ENCODE results near the gene TSSK2. TPM values are rescaled to one million over a fixed set of nuclear protein-coding genes. Genes with fewer than 3 reads are reported as not detected.

TSSK2 gene
- polyA plus RNA-seq, 1 experiment = not detected

DNA sequence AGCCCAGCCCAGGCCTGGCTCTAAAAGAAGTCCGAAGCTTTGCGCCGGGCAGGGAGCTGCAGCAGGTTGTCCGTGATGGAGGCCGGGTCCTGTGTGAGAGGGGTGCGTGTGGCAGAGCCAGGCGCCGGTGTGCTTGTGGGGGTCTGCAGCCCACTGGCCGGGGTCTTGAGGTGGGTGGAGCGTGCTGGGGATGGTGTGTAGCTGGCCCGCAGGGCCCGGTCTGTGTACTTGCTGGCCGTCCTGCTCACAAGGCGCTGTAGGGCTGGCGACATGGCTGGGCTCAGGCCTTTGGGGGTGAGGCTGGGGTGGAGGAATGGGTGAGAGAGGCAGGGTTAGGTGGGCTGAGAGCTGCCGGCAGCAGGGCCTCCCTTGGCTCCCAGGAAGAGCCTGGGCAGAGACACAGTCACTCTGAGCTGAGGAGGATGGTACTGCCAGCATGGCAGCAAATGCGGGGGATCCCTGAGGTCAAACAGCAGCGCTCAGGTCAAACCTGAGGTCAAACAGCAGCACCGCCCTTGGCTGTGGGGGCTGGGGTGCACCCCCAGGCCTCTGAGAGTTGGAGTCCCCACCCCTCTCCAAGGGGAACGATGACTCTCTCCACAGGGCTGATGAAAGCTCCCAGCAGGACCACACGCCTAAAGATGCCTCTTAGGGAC is 3.2 kb downstream of the TSSK2 start:
- POLR2A ChIA-PET = interaction anchor here (0.9 kb wide), 1 partner anchor 10 kb away, joined by 4 read pairs; the partner anchor contains the start of gene ESS2
- Histone ChIP-seq H3K9me3 (ENCODE audit: control insufficient read depth, insufficient read depth, low read length) (no peaks in the 10 kb centered on the region; the same call in 1 of the 2 replicates), H3K27me3 (ENCODE audit: control insufficient read depth, insufficient read depth, low read length) (no peaks in the 10 kb centered on the region), H3K4me3 (ENCODE audit: low read depth, low read length) (no peak overlapping the region), H3K27ac (ENCODE audit: low read depth, low read length) (no peak overlapping the region)
- DNase-seq (ENCODE audit: low read depth, low spot score) = no peak
- CTCF ChIA-PET = interaction anchor here (0.7 kb wide), 1 partner anchor 11 kb away, joined by 3 read pairs; the partner anchor contains the start of gene ESS2
- TF ChIP-seq, protein P1, sequence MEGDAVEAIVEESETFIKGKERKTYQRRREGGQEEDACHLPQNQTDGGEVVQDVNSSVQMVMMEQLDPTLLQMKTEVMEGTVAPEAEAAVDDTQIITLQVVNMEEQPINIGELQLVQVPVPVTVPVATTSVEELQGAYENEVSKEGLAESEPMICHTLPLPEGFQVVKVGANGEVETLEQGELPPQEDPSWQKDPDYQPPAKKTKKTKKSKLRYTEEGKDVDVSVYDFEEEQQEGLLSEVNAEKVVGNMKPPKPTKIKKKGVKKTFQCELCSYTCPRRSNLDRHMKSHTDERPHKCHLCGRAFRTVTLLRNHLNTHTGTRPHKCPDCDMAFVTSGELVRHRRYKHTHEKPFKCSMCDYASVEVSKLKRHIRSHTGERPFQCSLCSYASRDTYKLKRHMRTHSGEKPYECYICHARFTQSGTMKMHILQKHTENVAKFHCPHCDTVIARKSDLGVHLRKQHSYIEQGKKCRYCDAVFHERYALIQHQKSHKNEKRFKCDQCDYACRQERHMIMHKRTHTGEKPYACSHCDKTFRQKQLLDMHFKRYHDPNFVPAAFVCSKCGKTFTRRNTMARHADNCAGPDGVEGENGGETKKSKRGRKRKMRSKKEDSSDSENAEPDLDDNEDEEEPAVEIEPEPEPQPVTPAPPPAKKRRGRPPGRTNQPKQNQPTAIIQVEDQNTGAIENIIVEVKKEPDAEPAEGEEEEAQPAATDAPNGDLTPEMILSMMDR (IDR thresholded peaks at IDR 0.05; ENCODE audit: low read depth, low read length) = no peak

DNA sequence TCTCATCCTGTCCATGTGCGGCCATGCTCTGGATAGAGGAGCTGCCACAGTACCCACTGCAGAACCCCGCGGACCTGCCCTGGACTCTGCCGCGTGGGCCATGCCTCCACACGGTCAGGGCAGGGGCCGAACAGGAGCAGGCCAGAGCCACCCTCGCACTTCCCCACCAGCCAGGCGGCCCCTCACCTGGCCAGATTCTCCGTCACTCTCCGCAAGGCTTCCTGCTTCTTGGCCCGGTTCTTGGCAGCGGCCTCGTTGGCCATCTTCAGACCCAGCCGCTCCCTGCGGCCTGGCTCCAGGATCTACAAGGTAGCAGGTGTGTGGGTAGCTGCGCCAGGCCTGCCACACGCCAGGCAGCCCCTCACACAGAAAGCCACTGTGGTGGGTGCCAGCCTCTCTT is 3.8 kb downstream of the TSSK2 start:
- POLR2A ChIA-PET = interaction anchor here (0.9 kb wide), 1 partner anchor 10 kb away, joined by 4 read pairs; the partner anchor contains the start of gene ESS2
- TF ChIP-seq, protein P1 (IDR thresholded peaks at IDR 0.05; ENCODE audit: low read depth, low read length) = no peak
- no peak for DNase-seq (ENCODE audit: low read depth, low spot score)

DNA sequence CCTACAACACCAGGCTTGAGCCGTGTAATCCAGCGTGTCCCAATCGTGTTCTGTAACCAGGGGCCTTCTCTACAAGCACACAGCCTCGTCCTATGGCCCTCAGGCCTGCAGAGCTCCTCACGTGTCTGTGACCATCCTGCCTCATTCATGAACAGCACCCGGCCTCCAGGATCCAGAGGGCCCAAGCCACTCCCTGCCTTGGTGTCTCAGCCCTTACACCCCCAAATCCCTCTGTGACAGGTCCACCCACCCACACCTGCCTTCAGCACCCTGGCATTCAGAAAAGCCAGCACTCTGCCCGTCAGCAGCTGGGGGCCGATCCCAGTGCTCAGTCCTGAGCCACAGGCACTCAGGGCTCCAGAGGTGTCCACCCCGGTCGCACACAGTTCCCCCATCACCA is 5.8 kb downstream of the TSSK2 start:
- Histone ChIP-seq H3K27me3 (ENCODE audit: control insufficient read depth, insufficient read depth, low read length) (no peaks in the 10 kb centered on the region), H3K4me3 (ENCODE audit: low read depth, low read length) (no peak overlapping the region), H3K27ac (ENCODE audit: low read depth, low read length) (no peak overlapping the region), H3K9me3 (ENCODE audit: control insufficient read depth, insufficient read depth, low read length) (no peaks in the 10 kb centered on the region; the same call in 1 of the 2 replicates)
- CTCF ChIA-PET = no interaction called here
- TF ChIP-seq, protein P1 (IDR thresholded peaks at IDR 0.05; ENCODE audit: low read depth, low read length) = no peak
- no peak for DNase-seq (ENCODE audit: low read depth, low spot score)
- POLR2A ChIA-PET = no interaction called here

More for the DNA sequence above, 3.8 kb downstream of the TSSK2 start:
- H3K27me3 ChIP-seq (ENCODE audit: control insufficient read depth, insufficient read depth, low read length) = no peaks in the 10 kb centered on the region
- CTCF ChIA-PET = interaction anchor here (0.7 to 1.4 kb wide), 2 partner anchors 10 kb away, joined by 3 to 5 read pairs; partner anchors contain the start of gene ESS2
- no peak overlapping the region for H3K27ac ChIP-seq (ENCODE audit: low read depth, low read length)
- no peaks in the 10 kb centered on the region; the same call in 1 of the 2 replicates for H3K9me3 ChIP-seq (ENCODE audit: control insufficient read depth, insufficient read depth, low read length)
- no peak overlapping the region for H3K4me3 ChIP-seq (ENCODE audit: low read depth, low read length)

DNA sequence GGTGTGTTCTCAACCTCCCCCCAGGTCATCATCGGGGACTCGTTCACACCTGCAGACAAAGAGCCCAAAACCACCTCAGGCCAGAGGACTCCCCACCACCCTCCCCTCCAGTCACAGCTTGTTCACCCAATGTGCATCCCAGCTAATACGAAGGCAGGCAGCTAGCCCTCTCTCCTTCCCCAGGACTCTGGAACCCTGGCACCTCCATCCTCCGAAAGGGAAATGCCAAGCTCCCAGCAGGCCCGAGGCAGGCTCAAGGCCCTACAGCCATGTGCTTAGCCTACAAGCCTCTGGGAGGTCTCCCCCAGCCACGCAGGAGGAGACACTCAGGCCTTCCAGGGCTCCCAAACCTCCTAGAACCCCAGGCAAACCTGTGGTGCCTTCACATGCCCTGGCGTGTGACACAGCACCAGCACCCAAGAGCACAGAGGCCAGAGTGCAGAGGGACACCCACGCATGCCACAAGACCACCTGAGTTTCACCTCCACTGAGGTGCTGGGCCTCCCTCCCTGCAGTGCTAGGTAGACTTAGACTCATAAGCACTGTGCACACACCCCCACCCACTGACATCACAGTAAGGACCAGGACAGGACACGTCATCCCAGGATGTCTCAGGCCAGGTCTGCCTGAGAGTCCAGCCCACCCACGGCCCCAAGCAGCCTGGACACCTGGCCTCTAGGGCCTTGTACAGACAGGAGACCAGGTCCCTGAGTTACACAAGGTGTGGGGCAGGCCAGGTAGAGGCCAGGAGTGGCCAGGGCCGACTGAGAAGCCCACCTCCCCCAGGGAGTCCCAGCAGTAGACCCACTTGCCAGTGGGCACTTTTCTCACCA is 6.5 kb downstream of the TSSK2 start:
- Histone ChIP-seq H3K4me3 (ENCODE audit: low read depth, low read length) (no peak overlapping the region), H3K27ac (ENCODE audit: low read depth, low read length) (no peak overlapping the region), H3K27me3 (ENCODE audit: control insufficient read depth, insufficient read depth, low read length) (no peaks in the 10 kb centered on the region), H3K9me3 (ENCODE audit: control insufficient read depth, insufficient read depth, low read length) (no peaks in the 10 kb centered on the region)
- TF ChIP-seq, protein P1 (IDR thresholded peaks at IDR 0.05; ENCODE audit: low read depth, low read length) = no peak
- ChIA-PET POLR2A (no interaction called here), CTCF (no interaction called here)
- DNase-seq (ENCODE audit: low read depth, low spot score) = no peak

Data from AG04450 (cell line).